Liver (tissue), 3 donors: ENCODE results near the gene SMYD4.

Source experiments
- ATF3 ChIP-seq: IDR thresholded peaks from 2 replicates; pipeline ENCODE4 v1.6.1; 2016; ENCODE audit warnings: antibody characterized with exemption
- CTCF ChIP-seq: fragments of 150-350 bp; IDR thresholded peaks from 2 replicates; pipeline ENCODE4 v1.5.1; 2017; ENCODE audit warnings: improper control_type of control experiment, low read depth, low read length; ENCODE audit not compliant: missing input control
- HNF4A ChIP-seq, 2 donors: conservative IDR thresholded peaks; 2 replicates each; pipeline ENCODE4 v1.6.1; 2016; ENCODE audit warnings: antibody characterized with exemption in 2 of 2, mild to moderate bottlenecking in 2 of 2
- JUND ChIP-seq, 2 donors: IDR thresholded peaks; 2 replicates each; pipeline ENCODE4 v1.6.1; 2016; ENCODE audit warnings: antibody characterized with exemption in 2 of 2
- SP1 ChIP-seq: IDR thresholded peaks from 2 replicates; pipeline ENCODE4 v1.6.1; 2018; ENCODE audit warnings: antibody characterized with exemption, mild to moderate bottlenecking
- YY1 ChIP-seq: IDR thresholded peaks from 2 replicates; pipeline ENCODE4 v1.6.1; 2016; ENCODE audit warnings: antibody characterized with exemption, mild to moderate bottlenecking
- donor health status: healthy.
- donor health status: healthy.

GRCh38 chr17:1875597-1875996 lies 45.9 kb upstream of the SMYD4 start:
- TF ChIP-seq CTCF (no peak), JUND (IDR thresholded peaks at IDR 0.05) (no peak), YY1 (no peak), SP1 (no peak), ATF3 (no peak), HNF4A (conservative IDR thresholded peaks at IDR 0.05) (no peak)
